ENCODE data around the gene FNDC10. TPM values are rescaled to one million over a fixed set of nuclear protein-coding genes. Genes with fewer than 3 reads are reported as not detected.
A peak's percentile ranks its signal among the peaks of the same experiment; 100 is the strongest.

Gene FNDC10
- total RNA-seq, 2 donors from 2014 or later, result 2.9 to 4.2 TPM

- no peak overlapping the region for H3K9ac ChIP-seq (ENCODE audit: low read depth in 2 of 2, low read length in 2 of 2)
- H3K4me3 ChIP-seq, result no peak overlapping the region
- no peaks in the 10 kb centered on the region for H3K27me3 ChIP-seq
- H3K27ac ChIP-seq, result no peak overlapping the region
- H3K36me3 ChIP-seq, result no peaks in the 10 kb centered on the region
- peak; percentile 16 for DNase-seq
- no peak for TF ChIP-seq CTCF (IDR thresholded peaks at IDR 0.05)
- H3K9me3 ChIP-seq, result no peaks in the 10 kb centered on the region
- H3K4me1 ChIP-seq, result peaks cover 7% of the 10 kb centered on the region
- intact Hi-C loops (cut with DNase I), result no loop called here
Observed at GRCh38 chr1:1610796-1611195, 10.9 kb upstream of the FNDC10 start.

- H3K27me3 ChIP-seq, result no peaks in the 10 kb centered on the region
- peaks cover 7% of the 10 kb centered on the region for H3K4me1 ChIP-seq
- TF ChIP-seq CTCF (IDR thresholded peaks at IDR 0.05), result no peak
- no peak overlapping the region for H3K27ac ChIP-seq
- intact Hi-C loops (cut with DNase I), result no loop called here
- no peak overlapping the region for H3K9ac ChIP-seq (ENCODE audit: low read depth in 2 of 2, low read length in 2 of 2)
- DNase-seq, result peak; percentile 16
- no peak overlapping the region for H3K4me3 ChIP-seq
- no peaks in the 10 kb centered on the region for H3K36me3 ChIP-seq
- H3K9me3 ChIP-seq, result no peaks in the 10 kb centered on the region
Observed at GRCh38 chr1:1609822-1610485, 10.0 kb upstream of the FNDC10 start.

GRCh38 chr1:1606232-1606631 lies 6.3 kb upstream of the FNDC10 start:
- peak; percentile 15 for DNase-seq
- H3K4me3 ChIP-seq, result no peak overlapping the region
- no peaks in the 10 kb centered on the region for H3K9me3 ChIP-seq
- no peak overlapping the region for H3K27ac ChIP-seq
- TF ChIP-seq CTCF (IDR thresholded peaks at IDR 0.05), result no peak
- no peak overlapping the region for H3K9ac ChIP-seq (ENCODE audit: low read depth in 2 of 2, low read length in 2 of 2)
- peaks cover 4% of the 10 kb centered on the region for H3K27me3 ChIP-seq
- H3K4me1 ChIP-seq, result no peaks in the 10 kb centered on the region
- no peaks in the 10 kb centered on the region for H3K36me3 ChIP-seq
- intact Hi-C loops (cut with DNase I), result no loop called here

- Histone ChIP-seq H3K4me3 (no peak overlapping the region), H3K27ac (no peak overlapping the region), H3K9me3 (no peaks in the 10 kb centered on the region), H3K36me3 (no peaks in the 10 kb centered on the region), H3K4me1 (no peaks in the 10 kb centered on the region), H3K27me3 (peaks cover 9% of the 10 kb centered on the region), H3K9ac (ENCODE audit: low read depth in 2 of 2, low read length in 2 of 2) (no peak overlapping the region)
- intact Hi-C loops (cut with DNase I), result no loop called here
- DNase-seq, result no peak
- TF ChIP-seq CTCF (IDR thresholded peaks at IDR 0.05), result no peak
Observed at GRCh38 chr1:1605724-1606123, 5.8 kb upstream of the FNDC10 start.

- Histone ChIP-seq H3K4me3 (no peak overlapping the region), H3K27me3 (peaks cover 11% of the 10 kb centered on the region), H3K9me3 (no peaks in the 10 kb centered on the region), H3K9ac (ENCODE audit: low read depth in 2 of 2, low read length in 2 of 2) (no peak overlapping the region), H3K4me1 (no peaks in the 10 kb centered on the region), H3K36me3 (no peaks in the 10 kb centered on the region), H3K27ac (no peak overlapping the region)
- intact Hi-C loops (cut with DNase I), result no loop called here
- TF ChIP-seq CTCF (IDR thresholded peaks at IDR 0.05), result no peak
- no peak for DNase-seq
Observed at GRCh38 chr1:1605034-1605591, 5.2 kb upstream of the FNDC10 start.
